HEK293T (cell line): ENCODE results near the gene TBC1D5.

ENCODE experiments used
- ARNT ChIP-seq: fragments of 450-650 bp; IDR thresholded peaks from 2 replicates; pipeline ENCODE4 v1.6.1; 2017; ENCODE audit warnings: mild to moderate bottlenecking
- BHLHE40 ChIP-seq: fragments of 450-650 bp; IDR thresholded peaks from 2 replicates; pipeline ENCODE4 v1.6.1; 2016; ENCODE audit warnings: mild to moderate bottlenecking, moderate library complexity, borderline replicate concordance
- CTBP1 ChIP-seq: fragments of 450-650 bp; IDR thresholded peaks from 2 replicates; pipeline ENCODE4 v1.6.1; 2016; ENCODE audit warnings: borderline replicate concordance
- ELF4 ChIP-seq: fragments of 450-650 bp; IDR thresholded peaks from 2 replicates; pipeline ENCODE4 v1.6.1; 2017; ENCODE audit warnings: antibody characterized with exemption
- FOXA1 ChIP-seq: fragments of 450-650 bp; IDR thresholded peaks from 2 replicates; pipeline ENCODE4 v1.6.1; 2016; ENCODE audit warnings: mild to moderate bottlenecking
- FOXK2 ChIP-seq: fragments of 450-650 bp; IDR thresholded peaks from 2 replicates; pipeline ENCODE4 v1.6.1; 2016; ENCODE audit warnings: mild to moderate bottlenecking
- FOXM1 ChIP-seq: fragments of 450-650 bp; IDR thresholded peaks from 2 replicates; pipeline ENCODE4 v1.6.1; 2017; ENCODE audit warnings: mild to moderate bottlenecking, borderline replicate concordance
- L3MBTL2 ChIP-seq: fragments of 450-650 bp; conservative IDR thresholded peaks from 2 replicates; pipeline ENCODE4 v1.6.1; 2016; ENCODE audit warnings: mild to moderate bottlenecking
- LEF1 ChIP-seq: fragments of 450-650 bp; IDR thresholded peaks from 2 replicates; pipeline ENCODE4 v1.6.1; 2017; ENCODE audit warnings: mild to moderate bottlenecking, borderline replicate concordance
- NFRKB ChIP-seq: fragments of 450-650 bp; IDR thresholded peaks from 2 replicates; pipeline ENCODE4 v1.6.1; 2016; ENCODE audit warnings: mild to moderate bottlenecking, moderate library complexity
- SP1 ChIP-seq: fragments of 450-650 bp; IDR thresholded peaks from 2 replicates; pipeline ENCODE4 v1.6.1; 2017
- SUZ12 ChIP-seq: fragments of 450-650 bp; IDR thresholded peaks from 2 replicates; pipeline ENCODE4 v1.6.1; 2016; ENCODE audit warnings: mild to moderate bottlenecking
- TARDBP ChIP-seq: fragments of 450-650 bp; IDR thresholded peaks from 2 replicates; pipeline ENCODE4 v1.6.1; 2016

DNA sequence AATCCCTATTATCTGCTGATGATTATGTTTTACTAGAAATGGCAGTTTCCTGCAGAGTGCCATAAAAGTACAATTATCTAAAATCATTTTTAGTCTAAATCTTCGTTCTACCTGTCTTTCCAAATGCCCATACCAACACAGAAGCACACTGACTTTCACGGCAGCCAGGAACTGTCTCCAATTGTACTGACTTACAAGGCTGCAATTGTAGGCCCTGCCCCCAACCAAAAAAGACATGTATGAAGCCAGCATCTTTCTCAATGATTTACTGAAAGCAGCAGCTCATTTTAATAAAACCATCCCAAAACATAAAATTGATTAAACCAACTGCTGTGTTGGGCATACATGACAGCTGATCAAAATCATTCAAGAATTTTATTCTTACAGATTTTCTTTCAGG, 119.0 kb downstream of the TBC1D5 start:
- TF ChIP-seq NFRKB (no peak), FOXM1 (no peak), L3MBTL2 (no peak), ELF4 (no peak), FOXK2 (no peak), SP1 (no peak), SUZ12 (no peak), LEF1 (no peak), FOXA1 (no peak), CTBP1 (no peak), ARNT (no peak), BHLHE40 (no peak), TARDBP (no peak)
